Measurements from ENCODE around the gene C16orf92. TPM values are rescaled to one million over a fixed set of nuclear protein-coding genes. Genes with fewer than 3 reads are reported as not detected.

Gene C16orf92
- total and polyA plus RNA-seq, 12 donors, result not detected

DNA sequence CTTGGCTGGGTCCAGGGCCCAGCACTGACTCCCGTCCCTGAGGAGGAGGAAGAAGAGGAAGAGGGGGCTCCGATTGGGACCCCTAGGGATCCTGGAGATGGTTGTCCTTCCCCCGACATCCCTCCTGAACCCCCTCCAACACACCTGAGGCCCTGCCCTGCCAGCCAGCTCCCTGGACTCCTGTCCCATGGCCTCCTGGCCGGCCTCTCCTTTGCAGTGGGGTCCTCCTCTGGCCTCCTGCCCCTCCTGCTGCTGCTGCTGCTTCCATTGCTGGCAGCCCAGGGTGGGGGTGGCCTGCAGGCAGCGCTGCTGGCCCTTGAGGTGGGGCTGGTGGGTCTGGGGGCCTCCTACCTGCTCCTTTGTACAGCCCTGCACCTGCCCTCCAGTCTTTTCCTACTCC lies 36.1 kb upstream of the C16orf92 start:
- Histone ChIP-seq H3K27ac (no peak overlapping the region), H3K27me3 (no peaks in the 10 kb centered on the region), H3K36me3 (replicated peaks in 1 of 2) (peaks cover 0 to 99% of the 10 kb centered on the region in 2 donors), H3K4me1 (replicated peaks in 1 of 2) (no peaks in the 10 kb centered on the region), H3K9me3 (replicated peaks in 1 of 3) (no peaks in the 10 kb centered on the region), H3K4me3 (no peak overlapping the region)
- intact Hi-C loops (cut with DNase I), result no loop called here
- no peak for DNase-seq
- WGBS, 4 donors, result 87 to 95% (median 93%) methylated on average over 3 to 5 of the region's 5 CpGs
- TF ChIP-seq, protein P1, sequence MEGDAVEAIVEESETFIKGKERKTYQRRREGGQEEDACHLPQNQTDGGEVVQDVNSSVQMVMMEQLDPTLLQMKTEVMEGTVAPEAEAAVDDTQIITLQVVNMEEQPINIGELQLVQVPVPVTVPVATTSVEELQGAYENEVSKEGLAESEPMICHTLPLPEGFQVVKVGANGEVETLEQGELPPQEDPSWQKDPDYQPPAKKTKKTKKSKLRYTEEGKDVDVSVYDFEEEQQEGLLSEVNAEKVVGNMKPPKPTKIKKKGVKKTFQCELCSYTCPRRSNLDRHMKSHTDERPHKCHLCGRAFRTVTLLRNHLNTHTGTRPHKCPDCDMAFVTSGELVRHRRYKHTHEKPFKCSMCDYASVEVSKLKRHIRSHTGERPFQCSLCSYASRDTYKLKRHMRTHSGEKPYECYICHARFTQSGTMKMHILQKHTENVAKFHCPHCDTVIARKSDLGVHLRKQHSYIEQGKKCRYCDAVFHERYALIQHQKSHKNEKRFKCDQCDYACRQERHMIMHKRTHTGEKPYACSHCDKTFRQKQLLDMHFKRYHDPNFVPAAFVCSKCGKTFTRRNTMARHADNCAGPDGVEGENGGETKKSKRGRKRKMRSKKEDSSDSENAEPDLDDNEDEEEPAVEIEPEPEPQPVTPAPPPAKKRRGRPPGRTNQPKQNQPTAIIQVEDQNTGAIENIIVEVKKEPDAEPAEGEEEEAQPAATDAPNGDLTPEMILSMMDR (IDR thresholded peaks at IDR 0.05), result no peak
- no peak for TF ChIP-seq POLR2A (IDR thresholded peaks at IDR 0.05)

DNA sequence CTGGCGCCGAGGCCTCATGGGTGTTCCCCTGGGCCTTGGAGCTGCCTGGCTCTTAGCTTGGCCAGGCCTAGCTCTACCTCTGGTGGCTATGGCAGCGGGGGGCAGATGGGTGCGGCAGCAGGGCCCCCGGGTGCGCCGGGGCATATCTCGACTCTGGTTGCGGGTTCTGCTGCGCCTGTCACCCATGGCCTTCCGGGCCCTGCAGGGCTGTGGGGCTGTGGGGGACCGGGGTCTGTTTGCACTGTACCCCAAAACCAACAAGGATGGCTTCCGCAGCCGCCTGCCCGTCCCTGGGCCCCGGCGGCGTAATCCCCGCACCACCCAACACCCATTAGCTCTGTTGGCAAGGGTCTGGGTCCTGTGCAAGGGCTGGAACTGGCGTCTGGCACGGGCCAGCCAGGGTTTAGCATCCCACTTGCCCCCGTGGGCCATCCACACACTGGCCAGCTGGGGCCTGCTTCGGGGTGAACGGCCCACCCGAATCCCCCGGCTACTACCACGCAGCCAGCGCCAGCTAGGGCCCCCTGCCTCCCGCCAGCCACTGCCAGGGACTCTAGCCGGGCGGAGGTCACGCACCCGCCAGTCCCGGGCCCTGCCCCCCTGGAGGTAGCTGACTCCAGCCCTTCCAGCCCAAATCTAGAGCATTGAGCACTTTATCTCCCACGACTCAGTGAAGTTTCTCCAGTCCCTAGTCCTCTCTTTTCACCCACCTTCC lies 35.5 kb upstream of the C16orf92 start:
- Histone ChIP-seq H3K27me3 (no peaks in the 10 kb centered on the region), H3K36me3 (replicated peaks in 1 of 2) (peaks cover 0 to 99% of the 10 kb centered on the region in 2 donors), H3K9me3 (replicated peaks in 1 of 3) (no peaks in the 10 kb centered on the region), H3K27ac (no peak overlapping the region), H3K4me1 (replicated peaks in 1 of 2) (no peaks in the 10 kb centered on the region), H3K4me3 (no peak overlapping the region)
- WGBS, 4 donors, result 89 to 95% (median 91%) methylated on average over 1 to 35 of the region's 35 CpGs
- no peak for DNase-seq
- no peak for TF ChIP-seq POLR2A (IDR thresholded peaks at IDR 0.05)
- TF ChIP-seq, protein P1 (IDR thresholded peaks at IDR 0.05), result no peak
- intact Hi-C loops (cut with DNase I), result no loop called here

DNA sequence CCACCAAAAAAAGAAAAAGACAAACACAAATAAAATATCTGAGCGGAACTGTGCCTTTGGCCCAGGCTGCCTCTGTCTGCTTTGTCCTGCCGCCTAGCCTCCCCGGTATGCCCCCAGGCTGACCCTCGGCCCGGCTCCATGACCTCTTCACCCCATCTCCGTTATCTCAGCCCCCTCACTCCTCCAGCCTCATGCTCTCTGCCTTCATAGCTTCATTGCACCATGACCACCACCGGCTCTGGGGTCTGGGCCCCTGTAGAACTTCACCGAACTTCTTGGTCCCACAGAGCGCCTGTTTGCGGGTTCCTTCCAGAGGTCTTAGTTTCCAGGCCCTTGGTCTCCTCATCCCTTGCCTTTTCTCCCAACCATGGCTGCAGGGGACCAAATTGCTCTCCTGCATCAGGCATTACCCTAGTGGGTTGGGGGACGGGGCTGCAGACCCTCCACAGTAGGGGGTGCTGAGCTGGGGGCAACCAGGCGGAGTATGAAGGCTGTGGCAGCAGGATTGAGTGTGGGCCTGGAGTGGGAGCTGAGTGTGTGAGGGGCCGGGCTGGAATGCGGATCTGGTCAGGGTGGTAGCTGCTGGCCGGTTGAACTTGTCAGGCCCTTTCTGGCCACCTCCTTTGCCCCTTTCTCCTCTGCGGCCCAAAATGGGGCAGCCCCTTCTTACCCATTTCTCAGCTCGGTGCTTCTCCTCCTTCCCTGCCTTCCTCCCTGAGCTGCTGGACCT lies 34.5 kb upstream of the C16orf92 start:
- Histone ChIP-seq H3K4me3 (no peak overlapping the region), H3K27ac (no peak overlapping the region), H3K36me3 (replicated peaks in 1 of 2) (peaks cover 0 to 99% of the 10 kb centered on the region in 2 donors), H3K27me3 (no peaks in the 10 kb centered on the region), H3K4me1 (replicated peaks in 1 of 2) (no peaks in the 10 kb centered on the region), H3K9me3 (replicated peaks in 1 of 3) (no peaks in the 10 kb centered on the region)
- TF ChIP-seq, protein P1 (IDR thresholded peaks at IDR 0.05), result no peak
- no peak for TF ChIP-seq POLR2A (IDR thresholded peaks at IDR 0.05)
- intact Hi-C loops (cut with DNase I), result no loop called here
- 75 to 87% (median 83%) methylated on average over 15 to 17 of the region's 17 CpGs for WGBS, 4 donors
- no peak for DNase-seq

DNA sequence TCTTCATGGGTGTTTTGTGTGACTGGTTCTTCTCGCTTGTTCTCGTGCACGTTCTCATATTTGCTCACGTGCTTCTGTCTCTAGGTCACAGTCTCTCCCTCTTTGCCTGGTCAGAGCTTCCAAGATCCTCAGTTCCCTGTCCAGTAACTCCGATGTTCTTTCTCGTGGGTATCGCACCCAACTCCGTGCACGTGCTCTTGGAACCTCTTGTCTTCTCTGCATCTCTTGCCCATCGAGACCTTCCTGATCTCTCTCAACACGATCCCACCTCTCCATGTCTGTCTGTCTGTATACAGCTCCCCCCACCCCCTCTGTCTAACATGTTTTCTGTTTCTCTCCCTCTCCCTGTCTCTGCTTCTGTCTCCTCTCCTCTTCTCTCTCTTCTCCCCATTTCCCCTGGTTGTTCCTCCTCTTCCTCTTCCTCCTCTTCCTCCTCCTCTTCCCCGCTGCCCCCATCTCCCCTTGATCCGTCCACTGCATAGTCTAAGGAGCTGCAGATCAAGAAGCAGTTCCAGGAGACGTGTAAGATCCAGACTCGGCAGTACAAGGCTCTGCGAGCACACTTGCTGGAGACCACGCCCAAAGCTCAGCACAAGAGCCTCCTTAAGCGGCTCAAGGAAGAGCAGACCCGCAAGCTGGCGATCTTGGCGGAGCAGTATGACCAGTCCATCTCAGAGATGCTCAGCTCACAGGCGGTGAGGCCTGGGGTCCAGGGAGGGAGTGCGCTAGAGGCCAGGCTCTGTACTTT lies 33.7 kb upstream of the C16orf92 start:
- Histone ChIP-seq H3K27ac (no peak overlapping the region), H3K9me3 (replicated peaks in 1 of 3) (no peaks in the 10 kb centered on the region), H3K36me3 (replicated peaks in 1 of 2) (peaks cover 0 to 92% of the 10 kb centered on the region in 2 donors), H3K27me3 (no peaks in the 10 kb centered on the region), H3K4me1 (replicated peaks in 1 of 2) (peaks cover 0 to 5% of the 10 kb centered on the region in 2 donors), H3K4me3 (no peak overlapping the region)
- DNase-seq, result no peak
- intact Hi-C loops (cut with DNase I), result no loop called here
- 86 to 89% (median 88%) methylated on average over 18 to 23 of the region's 23 CpGs for WGBS, 4 donors
- TF ChIP-seq, protein P1 (IDR thresholded peaks at IDR 0.05), result no peak
- TF ChIP-seq POLR2A (IDR thresholded peaks at IDR 0.05), result no peak

Data from adrenal gland (tissue), 12 donors.